Measurements from ENCODE around the gene RPS3.

The RPS3 gene

DNA sequence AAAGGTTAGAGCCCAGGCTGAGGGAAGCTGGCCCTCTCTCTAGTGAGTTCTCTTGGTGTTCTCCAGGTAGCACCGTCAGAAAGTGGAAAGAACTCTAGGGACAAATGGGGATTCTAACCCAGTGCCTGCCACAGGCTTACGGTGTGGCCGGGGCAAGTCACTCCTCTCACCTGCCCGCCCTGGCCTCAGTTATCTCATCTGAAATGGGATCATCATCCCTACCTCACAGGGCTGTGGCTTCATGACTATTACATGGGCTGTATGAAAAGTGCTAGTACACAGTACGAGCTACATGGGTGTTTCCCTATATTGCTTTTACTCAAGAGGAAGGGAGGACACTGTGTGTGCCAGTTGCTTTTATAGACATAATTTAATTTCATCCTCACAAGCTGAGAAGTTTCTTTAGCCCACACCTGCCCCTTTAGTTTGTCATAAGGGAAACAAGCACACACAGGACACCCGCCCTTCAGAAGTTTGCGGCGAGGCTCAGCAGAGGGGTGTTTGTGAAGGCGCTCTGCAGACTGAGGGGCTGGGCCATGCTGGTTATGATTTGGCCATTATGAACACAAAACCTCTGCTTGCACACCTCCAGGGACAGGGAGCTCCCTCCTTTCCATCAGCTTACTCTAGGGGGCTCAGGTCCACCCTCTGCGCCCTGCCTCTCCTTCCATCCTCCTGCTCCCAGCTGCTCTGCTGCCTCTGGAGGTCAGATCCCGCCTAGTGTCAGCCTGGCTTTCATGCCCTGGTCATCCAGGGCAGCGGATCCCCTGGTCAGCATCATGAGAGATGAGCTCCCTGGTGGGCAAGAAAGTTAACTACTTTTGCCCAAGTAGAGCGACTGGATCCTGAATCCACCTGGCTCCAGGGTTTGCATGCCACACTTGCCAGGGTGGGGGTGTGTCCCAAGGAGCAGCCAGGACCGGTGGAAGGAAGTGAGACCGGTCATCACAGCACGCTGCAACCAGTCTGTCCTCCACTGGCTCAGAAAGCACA lies 32.5 kb downstream of the RPS3 start:
- no peaks in the 10 kb centered on the region for H3K36me3 ChIP-seq (ENCODE audit: control insufficient read depth in 4 of 4, insufficient read depth in 4 of 4, low read length in 3 of 4)
- no peak overlapping the region for H3K27ac ChIP-seq (ENCODE audit: insufficient read depth in 1 of 2, low read depth in 1 of 2, low read length in 2 of 2, poor library complexity in 1 of 2, severe bottlenecking in 2 of 2)
- CTCF ChIA-PET: interaction anchor here (0.6 to 3.9 kb wide), 6 partner anchors 12 to 100 kb away, joined by 3 to 26 read pairs (median 4); no protein-coding TSS in a partner anchor
- DNase-seq: no peak
- no peak overlapping the region for H3K4me3 ChIP-seq (ENCODE audit: control insufficient read depth in 1 of 7, extremely low read depth in 1 of 7, insufficient read depth in 4 of 7, low read depth in 2 of 7, low read length in 6 of 7)
- peaks cover 4 to 66% (median 34%) of the 10 kb centered on the region in 5 experiments for H3K27me3 ChIP-seq (replicated peaks in 2 of 5; ENCODE audit: control insufficient read depth in 4 of 5, insufficient read depth in 5 of 5, low read length in 4 of 5)
- peaks cover 0 to 14% (median 9%) of the 10 kb centered on the region in 5 experiments for H3K9me3 ChIP-seq (ENCODE audit: control extremely low read depth in 1 of 5, control insufficient read depth in 4 of 5, insufficient read depth in 2 of 5, low read depth in 1 of 5, low read length in 4 of 5)
- H3K4me1 ChIP-seq (ENCODE audit: control extremely low read depth in 1 of 4, control insufficient read depth in 4 of 4, insufficient read depth in 4 of 4, low read length in 3 of 4): peaks cover 0 to 27% (median 13%) of the 10 kb centered on the region in 4 experiments
- POLR2A ChIA-PET: no interaction called here
- WGBS (ENCODE audit: insufficient coverage): 53% methylated on average over 9 of the region's 16 CpGs

DNA sequence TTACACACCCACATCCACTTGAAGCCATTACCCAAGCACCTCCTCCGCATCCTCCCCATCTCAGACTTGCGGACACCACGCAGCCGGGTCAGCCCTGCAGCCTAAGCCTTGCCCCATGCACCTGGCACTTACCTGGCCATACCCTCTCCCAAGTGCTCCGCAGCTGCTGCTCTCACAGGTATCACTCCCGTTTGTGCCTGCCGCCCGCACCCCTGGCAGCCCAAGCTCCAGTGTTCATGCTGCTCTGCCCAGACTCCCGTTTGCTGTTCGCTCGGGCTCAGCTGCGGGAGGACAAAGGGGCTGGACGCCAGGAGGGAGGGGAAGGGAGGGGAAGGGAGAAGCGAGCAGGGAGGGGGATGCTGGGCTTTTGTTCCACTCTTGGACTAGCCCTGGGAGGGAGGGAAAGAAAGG lies 33.6 kb downstream of the RPS3 start, which contains the start of gene KLHL35:
Gene KLHL35, minus strand, starts transcription at position 293 of the 411 bp plus-strand sequence. CDS start 2,574 bp downstream, outside the sequence.
- DNase-seq: no peak
- Histone ChIP-seq H3K4me1 (ENCODE audit: control extremely low read depth in 1 of 4, control insufficient read depth in 4 of 4, insufficient read depth in 4 of 4, low read length in 3 of 4) (peaks cover 0 to 23% (median 13%) of the 10 kb centered on the region in 4 experiments), H3K27me3 (replicated peaks in 2 of 5; ENCODE audit: control insufficient read depth in 4 of 5, insufficient read depth in 5 of 5, low read length in 4 of 5) (peaks cover 4 to 60% (median 34%) of the 10 kb centered on the region in 5 experiments), H3K36me3 (ENCODE audit: control insufficient read depth in 4 of 4, insufficient read depth in 4 of 4, low read length in 3 of 4) (no peaks in the 10 kb centered on the region), H3K9me3 (ENCODE audit: control extremely low read depth in 1 of 5, control insufficient read depth in 4 of 5, insufficient read depth in 2 of 5, low read depth in 1 of 5, low read length in 4 of 5) (peaks cover 0 to 14% (median 9%) of the 10 kb centered on the region in 5 experiments), H3K4me3 (ENCODE audit: control insufficient read depth in 1 of 7, extremely low read depth in 1 of 7, insufficient read depth in 4 of 7, low read depth in 2 of 7, low read length in 6 of 7) (no peak within 1 kb of the TSS), H3K27ac (ENCODE audit: insufficient read depth in 1 of 2, low read depth in 1 of 2, low read length in 2 of 2, poor library complexity in 1 of 2, severe bottlenecking in 2 of 2) (no peak within 1 kb of the TSS)
- POLR2A ChIA-PET: no interaction called here
- WGBS (ENCODE audit: insufficient coverage): 31% methylated on average over 10 of the region's 14 CpGs
- CTCF ChIA-PET: interaction anchor here (1.7 to 3.9 kb wide), 2 partner anchors 11 to 99 kb away, joined by 6 to 26 read pairs; no protein-coding TSS in a partner anchor

- no peak overlapping the region for H3K4me3 ChIP-seq (ENCODE audit: control insufficient read depth in 1 of 7, extremely low read depth in 1 of 7, insufficient read depth in 4 of 7, low read depth in 2 of 7, low read length in 6 of 7)
- no peak for DNase-seq
- peaks cover 0 to 19% (median 13%) of the 10 kb centered on the region in 4 experiments for H3K4me1 ChIP-seq (ENCODE audit: control extremely low read depth in 1 of 4, control insufficient read depth in 4 of 4, insufficient read depth in 4 of 4, low read length in 3 of 4)
- peaks cover 4 to 54% (median 34%) of the 10 kb centered on the region in 5 experiments for H3K27me3 ChIP-seq (replicated peaks in 2 of 5; ENCODE audit: control insufficient read depth in 4 of 5, insufficient read depth in 5 of 5, low read length in 4 of 5)
- 90% methylated on average over 5 of the region's 6 CpGs for WGBS (ENCODE audit: insufficient coverage)
- POLR2A ChIA-PET: no interaction called here
- H3K36me3 ChIP-seq (ENCODE audit: control insufficient read depth in 4 of 4, insufficient read depth in 4 of 4, low read length in 3 of 4): no peaks in the 10 kb centered on the region
- H3K27ac ChIP-seq (ENCODE audit: insufficient read depth in 1 of 2, low read depth in 1 of 2, low read length in 2 of 2, poor library complexity in 1 of 2, severe bottlenecking in 2 of 2): no peak overlapping the region
- H3K9me3 ChIP-seq (ENCODE audit: control extremely low read depth in 1 of 5, control insufficient read depth in 4 of 5, insufficient read depth in 2 of 5, low read depth in 1 of 5, low read length in 4 of 5): peaks cover 0 to 12% (median 9%) of the 10 kb centered on the region in 5 experiments
- CTCF ChIA-PET: interaction anchor here (0.7 kb wide), 1 partner anchor 85 kb away, joined by 3 read pairs; no protein-coding TSS in a partner anchor
Observed at GRCh38 chr11:75433443-75433842, 34.1 kb downstream of the RPS3 start.

DNA sequence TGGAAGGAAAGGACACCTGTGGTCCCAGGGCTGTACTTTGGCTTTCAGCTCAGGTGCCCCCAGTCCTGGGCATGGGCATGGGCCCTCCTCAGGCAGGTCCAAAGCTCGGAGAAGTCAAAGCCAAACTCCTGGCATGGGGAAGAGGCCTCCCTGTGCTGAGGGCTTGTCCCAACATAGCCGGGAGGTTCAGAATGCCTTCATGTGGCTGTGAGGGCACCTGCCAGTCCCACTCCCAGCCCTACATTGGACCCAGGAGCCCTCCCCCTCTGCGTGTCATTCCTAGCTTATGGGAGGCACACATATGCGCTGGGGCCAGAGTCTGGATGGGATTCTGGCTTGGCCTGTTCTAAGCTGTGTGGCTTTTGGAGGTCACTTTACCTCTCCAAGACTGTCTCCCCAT lies 34.7 kb downstream of the RPS3 start:
- 100% methylated on average over 2 of the region's 4 CpGs for WGBS (ENCODE audit: insufficient coverage)
- DNase-seq: no peak
- peaks cover under 1 to 48% (median 30%) of the 10 kb centered on the region in 5 experiments for H3K27me3 ChIP-seq (replicated peaks in 2 of 5; ENCODE audit: control insufficient read depth in 4 of 5, insufficient read depth in 5 of 5, low read length in 4 of 5)

DNA sequence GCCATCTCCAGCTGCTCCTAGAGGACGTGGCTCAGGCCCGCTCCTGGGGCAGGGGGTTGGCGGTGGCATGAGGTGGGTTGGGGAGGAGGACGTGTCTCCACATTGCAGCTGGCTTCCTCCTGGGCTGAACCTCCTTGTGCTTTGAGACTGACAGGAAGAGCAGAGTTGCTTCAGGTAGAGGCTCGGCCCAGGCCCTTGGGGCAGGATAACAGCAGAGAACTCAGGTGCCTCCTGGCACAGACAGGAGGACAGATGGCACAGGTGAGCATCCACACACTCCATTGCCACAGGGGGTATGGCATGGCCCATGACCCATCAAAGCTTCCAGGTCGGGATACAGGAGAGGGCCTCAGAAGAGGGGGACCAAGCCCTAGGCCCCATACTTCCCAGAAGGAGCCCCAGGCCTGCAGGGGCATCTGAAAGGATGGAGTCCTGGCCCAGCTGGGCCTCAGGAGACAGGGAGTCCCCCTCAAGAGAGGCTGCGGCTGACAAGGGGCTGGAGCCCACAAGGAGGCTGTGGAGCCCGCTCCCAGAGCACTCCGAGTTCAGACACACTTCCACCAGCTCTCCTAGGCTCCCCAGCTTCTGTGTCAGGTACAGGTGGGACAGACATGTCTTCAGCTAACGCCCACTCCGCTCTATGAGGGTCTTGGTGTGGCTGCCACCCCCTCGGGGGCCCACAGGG lies 35.7 kb downstream of the RPS3 start:
- CTCF ChIA-PET: interaction anchor here (0.7 to 2.5 kb wide), 7 partner anchors 9 to 102 kb away, joined by 3 to 15 read pairs (median 3); no protein-coding TSS in a partner anchor
- POLR2A ChIA-PET: no interaction called here
- WGBS (ENCODE audit: insufficient coverage): 98% methylated on average over 9 of the region's 12 CpGs
- peaks cover 0 to 39% (median 24%) of the 10 kb centered on the region in 5 experiments for H3K27me3 ChIP-seq (replicated peaks in 2 of 5; ENCODE audit: control insufficient read depth in 4 of 5, insufficient read depth in 5 of 5, low read length in 4 of 5)
- peaks cover 0 to 11% (median 8%) of the 10 kb centered on the region in 4 experiments for H3K4me1 ChIP-seq (ENCODE audit: control extremely low read depth in 1 of 4, control insufficient read depth in 4 of 4, insufficient read depth in 4 of 4, low read length in 3 of 4)
- H3K36me3 ChIP-seq (ENCODE audit: control insufficient read depth in 4 of 4, insufficient read depth in 4 of 4, low read length in 3 of 4): no peaks in the 10 kb centered on the region
- H3K27ac ChIP-seq (ENCODE audit: insufficient read depth in 1 of 2, low read depth in 1 of 2, low read length in 2 of 2, poor library complexity in 1 of 2, severe bottlenecking in 2 of 2): no peak overlapping the region
- no peak for DNase-seq
- no peaks in the 10 kb centered on the region for H3K9me3 ChIP-seq (ENCODE audit: control extremely low read depth in 1 of 5, control insufficient read depth in 4 of 5, insufficient read depth in 2 of 5, low read depth in 1 of 5, low read length in 4 of 5)
- H3K4me3 ChIP-seq (ENCODE audit: control insufficient read depth in 1 of 7, extremely low read depth in 1 of 7, insufficient read depth in 4 of 7, low read depth in 2 of 7, low read length in 6 of 7): no peak overlapping the region

More for the DNA sequence above, 34.7 kb downstream of the RPS3 start:
- CTCF ChIA-PET: interaction anchor here (0.7 to 1.2 kb wide), 4 partner anchors 10 to 97 kb away, joined by 3 to 5 read pairs (median 4); no protein-coding TSS in a partner anchor
- Histone ChIP-seq H3K4me1 (ENCODE audit: control extremely low read depth in 1 of 4, control insufficient read depth in 4 of 4, insufficient read depth in 4 of 4, low read length in 3 of 4) (peaks cover 0 to 15% (median 13%) of the 10 kb centered on the region in 4 experiments), H3K4me3 (ENCODE audit: control insufficient read depth in 1 of 7, extremely low read depth in 1 of 7, insufficient read depth in 4 of 7, low read depth in 2 of 7, low read length in 6 of 7) (no peak overlapping the region), H3K9me3 (ENCODE audit: control extremely low read depth in 1 of 5, control insufficient read depth in 4 of 5, insufficient read depth in 2 of 5, low read depth in 1 of 5, low read length in 4 of 5) (peaks cover 0 to 8% (median 7%) of the 10 kb centered on the region in 5 experiments), H3K27ac (ENCODE audit: insufficient read depth in 1 of 2, low read depth in 1 of 2, low read length in 2 of 2, poor library complexity in 1 of 2, severe bottlenecking in 2 of 2) (no peak overlapping the region), H3K36me3 (ENCODE audit: control insufficient read depth in 4 of 4, insufficient read depth in 4 of 4, low read length in 3 of 4) (no peaks in the 10 kb centered on the region)
- POLR2A ChIA-PET: no interaction called here

DNA sequence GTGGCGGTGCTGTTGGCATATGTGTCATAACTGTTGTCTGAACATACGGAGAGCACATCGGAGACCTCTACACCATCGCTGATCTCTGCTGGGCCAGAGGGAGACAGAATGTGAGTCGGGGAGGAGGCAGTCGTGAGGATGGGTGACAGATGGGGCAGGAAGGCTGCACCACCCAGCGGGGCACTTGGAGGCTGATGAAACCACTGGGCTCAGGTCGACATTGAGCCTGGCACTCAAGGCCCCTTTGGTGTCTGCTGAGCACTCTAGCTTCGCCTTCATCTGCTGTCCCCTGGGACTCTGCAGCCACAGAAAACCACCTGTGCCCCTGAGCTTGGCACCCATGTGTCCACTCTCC lies 36.2 kb downstream of the RPS3 start:
- POLR2A ChIA-PET: no interaction called here
- CTCF ChIA-PET: interaction anchor here (0.7 to 2.5 kb wide), 4 partner anchors 10 to 102 kb away, joined by 3 to 15 read pairs (median 3); no protein-coding TSS in a partner anchor

More for the DNA sequence above, 36.2 kb downstream of the RPS3 start:
- Histone ChIP-seq H3K4me3 (ENCODE audit: control insufficient read depth in 1 of 7, extremely low read depth in 1 of 7, insufficient read depth in 4 of 7, low read depth in 2 of 7, low read length in 6 of 7) (no peak overlapping the region), H3K4me1 (ENCODE audit: control extremely low read depth in 1 of 4, control insufficient read depth in 4 of 4, insufficient read depth in 4 of 4, low read length in 3 of 4) (peaks cover 0 to 6% (median 3%) of the 10 kb centered on the region in 4 experiments), H3K36me3 (ENCODE audit: control insufficient read depth in 4 of 4, insufficient read depth in 4 of 4, low read length in 3 of 4) (no peaks in the 10 kb centered on the region), H3K27me3 (replicated peaks in 2 of 5; ENCODE audit: control insufficient read depth in 4 of 5, insufficient read depth in 5 of 5, low read length in 4 of 5) (peaks cover 0 to 34% (median 20%) of the 10 kb centered on the region in 5 experiments), H3K9me3 (ENCODE audit: control extremely low read depth in 1 of 5, control insufficient read depth in 4 of 5, insufficient read depth in 2 of 5, low read depth in 1 of 5, low read length in 4 of 5) (no peaks in the 10 kb centered on the region), H3K27ac (ENCODE audit: insufficient read depth in 1 of 2, low read depth in 1 of 2, low read length in 2 of 2, poor library complexity in 1 of 2, severe bottlenecking in 2 of 2) (no peak overlapping the region)
- 98% methylated on average over 9 of the region's 9 CpGs for WGBS (ENCODE audit: insufficient coverage)
- no peak for DNase-seq

All from common myeloid progenitor, CD34-positive (primary cell).